Right forelimb (tissue), 1 donor: Measurements from ENCODE around the gene COQ4.
A peak's percentile ranks its signal among the peaks of the same experiment; 100 is the strongest.
"Not testable (repeated sequence)": the region's sequence is repeated elsewhere in the genome, so short reads cannot be mapped to it uniquely, and the experiment has no call there.

Experiments used
- DNase-seq: peaks from one replicate; pipeline ENCODE4 v3.0.0-alpha.2; 2018

COQ4 gene

GRCh38 chr9:128322404-128323211 lies at the start of gene COQ4, which contains the start of gene TRUB2:
Gene COQ4, plus strand, starts transcription at chr9:128322839. Its CDS starts 20 bp downstream, at chr9:128322859.
Gene TRUB2, minus strand, starts transcription at chr9:128322447. Its CDS starts 39 bp downstream, at chr9:128322408.
- peak; percentile 97 for DNase-seq

GRCh38 chr9:128274245-128274644 lies 48.4 kb upstream of the COQ4 start:
- no peak for DNase-seq

- DNase-seq, result no peak
Measured at GRCh38 chr9:128275198-128276007, 47.2 kb upstream of the COQ4 start, which contains the start of gene GOLGA2. Gene GOLGA2, minus strand, starts transcription at chr9:128276007. Its CDS starts 31 bp downstream, at chr9:128275976.

- peak; percentile 100 for DNase-seq
Measured at GRCh38 chr9:128276008-128276573, 46.5 kb upstream of the COQ4 start, which contains the start of gene SWI5. Gene SWI5, plus strand, starts transcription at chr9:128276276.

- DNase-seq, result no peak
Measured at GRCh38 chr9:128276574-128277270, 45.9 kb upstream of the COQ4 start.

- not testable (repeated sequence) for DNase-seq
Measured at GRCh38 chr9:128279088-128280073, 43.3 kb upstream of the COQ4 start.

- no peak for DNase-seq
Measured at GRCh38 chr9:128280084-128280622, 42.5 kb upstream of the COQ4 start.

GRCh38 chr9:128282500-128282899 lies 40.1 kb upstream of the COQ4 start:
- no peak for DNase-seq

GRCh38 chr9:128285033-128285784 lies 37.4 kb upstream of the COQ4 start:
- DNase-seq, result no peak

GRCh38 chr9:128286440-128286839 lies 36.2 kb upstream of the COQ4 start:
- peak; percentile 75 for DNase-seq

- no peak for DNase-seq
Measured at GRCh38 chr9:128288273-128289004, 34.2 kb upstream of the COQ4 start.

GRCh38 chr9:128292009-128292408 lies 30.6 kb upstream of the COQ4 start:
- DNase-seq, result no peak

GRCh38 chr9:128293091-128293490 lies 29.5 kb upstream of the COQ4 start:
- DNase-seq, result no peak

GRCh38 chr9:128294142-128294541 lies 28.5 kb upstream of the COQ4 start:
- DNase-seq, result no peak

- no peak for DNase-seq
Measured at GRCh38 chr9:128296340-128297220, 26.1 kb upstream of the COQ4 start.

GRCh38 chr9:128297221-128297773 lies 25.3 kb upstream of the COQ4 start:
- DNase-seq, result no peak

- DNase-seq, result no peak
Measured at GRCh38 chr9:128298535-128299482, 23.8 kb upstream of the COQ4 start.
